ENCODE measurements around the gene C1QTNF6.

The C1QTNF6 gene

DNA sequence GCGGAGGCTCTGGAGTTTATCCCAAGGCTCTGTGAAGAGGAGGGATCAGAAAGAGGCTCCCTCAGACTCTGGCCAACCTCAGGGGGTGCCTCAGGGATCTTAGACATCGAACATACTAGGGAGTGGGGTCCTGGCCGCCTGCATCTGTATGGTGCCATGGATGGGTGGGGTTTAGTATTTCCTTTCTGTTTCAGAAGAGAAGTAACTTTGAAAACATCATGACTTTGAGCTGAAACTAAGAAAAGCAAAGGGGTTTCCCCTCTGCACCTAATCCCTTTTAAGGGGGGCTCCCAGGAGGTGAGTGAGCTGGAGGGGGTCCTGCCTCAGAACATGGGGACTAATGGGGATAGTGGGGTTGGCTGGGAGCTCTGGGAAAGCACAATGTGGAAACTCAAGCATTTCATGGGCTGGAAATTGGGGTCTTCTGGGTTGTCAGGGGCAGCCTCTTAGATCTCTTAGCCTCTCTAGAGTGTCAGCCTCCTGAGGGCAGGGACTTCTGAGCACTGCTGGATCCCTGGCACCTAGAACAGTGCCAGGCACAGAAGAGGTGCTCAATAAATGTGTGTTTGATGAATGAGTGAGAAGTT is 36.0 kb upstream of the C1QTNF6 start:
- no peak for DNase-seq (ENCODE audit: low read depth in 2 of 2)

DNA sequence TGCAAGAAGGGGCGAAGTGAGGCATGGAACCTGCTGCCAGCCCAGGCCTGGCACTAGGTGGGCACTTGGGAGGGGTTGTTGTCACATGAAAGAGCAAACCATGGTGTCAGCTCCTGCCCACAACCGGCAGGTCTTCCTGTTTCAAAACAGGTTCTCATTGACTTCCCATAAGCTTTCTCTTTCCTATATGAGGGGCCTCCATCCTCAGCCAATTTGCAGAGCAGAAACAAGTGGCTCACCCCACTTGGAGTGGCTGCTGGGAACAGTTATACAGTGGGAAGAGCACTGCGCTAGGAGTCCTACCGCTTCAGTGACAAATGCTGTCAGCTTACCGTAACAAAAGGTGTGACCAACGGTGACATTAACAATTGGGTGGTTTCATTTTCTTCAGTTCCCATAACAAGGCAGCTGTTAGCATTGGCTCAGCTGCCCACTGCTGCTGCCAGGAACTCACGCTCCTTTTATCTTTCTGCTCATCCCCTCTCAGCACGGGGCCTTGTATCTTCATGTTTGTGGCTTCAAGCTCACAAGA is 34.5 kb upstream of the C1QTNF6 start:
- no peak for DNase-seq (ENCODE audit: low read depth in 2 of 2)

DNA sequence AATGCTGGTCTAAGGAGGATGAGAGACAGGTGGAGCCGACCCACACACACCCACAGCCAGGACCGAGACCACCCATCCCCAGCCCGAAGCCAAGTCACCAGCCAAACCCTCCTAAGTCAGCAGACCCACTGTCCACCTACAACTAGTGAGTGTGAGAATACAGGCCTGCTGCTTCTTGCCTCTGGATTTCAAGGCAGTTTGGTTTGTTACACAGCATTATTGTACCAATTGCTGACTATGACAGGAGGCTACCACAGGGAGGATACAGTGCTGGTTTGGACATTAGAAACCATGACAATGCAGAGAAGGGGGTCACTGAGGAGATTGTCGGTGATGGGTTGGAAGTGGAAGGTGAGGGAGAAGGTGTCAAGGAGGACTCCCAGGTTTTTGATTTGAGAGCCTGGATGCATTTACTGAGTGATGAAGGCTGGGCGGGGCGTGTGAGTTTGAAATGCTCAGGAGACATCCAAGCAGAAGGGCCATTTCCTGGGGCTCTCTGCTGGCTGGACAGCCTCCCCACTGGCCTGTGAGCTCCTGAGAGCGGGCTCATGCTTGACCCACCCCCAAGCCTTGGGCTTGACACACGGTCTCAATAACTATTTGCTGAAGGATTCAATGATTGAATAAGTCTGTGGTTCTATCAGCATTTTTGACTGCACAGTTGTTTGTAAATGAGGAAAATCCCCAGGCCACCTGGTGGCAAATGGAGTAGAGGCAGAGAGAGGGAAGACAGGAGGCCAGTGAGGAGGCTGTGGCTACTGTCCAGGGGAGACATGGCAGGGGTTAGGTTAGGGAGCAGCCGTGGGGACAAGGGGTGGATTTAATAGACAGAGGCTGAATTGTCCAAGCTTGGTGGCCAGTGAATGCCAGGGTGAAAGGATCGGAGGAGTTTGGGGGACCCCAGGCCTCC is 33.6 kb upstream of the C1QTNF6 start:
- DNase-seq (ENCODE audit: low read depth in 2 of 2) = no peak

DNA sequence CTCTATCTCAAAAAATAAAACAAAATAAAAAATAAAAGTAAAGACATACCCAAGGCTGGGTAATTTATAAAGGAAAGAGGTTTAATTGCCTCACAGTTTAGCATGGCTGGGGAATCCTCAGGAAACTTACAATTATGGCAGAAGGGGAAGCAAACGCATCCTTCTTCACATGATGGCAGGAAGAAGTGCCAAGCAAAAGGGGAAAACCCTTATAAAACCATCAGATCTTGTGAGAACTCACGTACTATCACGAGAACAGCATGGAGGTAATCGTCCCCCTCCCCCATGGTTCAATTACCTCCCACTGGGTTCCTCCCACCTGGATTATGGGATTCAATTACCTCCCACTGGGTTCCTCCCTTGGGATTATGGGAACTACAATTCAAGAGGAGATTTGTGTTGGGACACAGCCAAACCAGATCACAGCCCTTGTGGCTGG is 32.5 kb upstream of the C1QTNF6 start:
- DNase-seq (ENCODE audit: low read depth in 2 of 2) = no peak

DNA sequence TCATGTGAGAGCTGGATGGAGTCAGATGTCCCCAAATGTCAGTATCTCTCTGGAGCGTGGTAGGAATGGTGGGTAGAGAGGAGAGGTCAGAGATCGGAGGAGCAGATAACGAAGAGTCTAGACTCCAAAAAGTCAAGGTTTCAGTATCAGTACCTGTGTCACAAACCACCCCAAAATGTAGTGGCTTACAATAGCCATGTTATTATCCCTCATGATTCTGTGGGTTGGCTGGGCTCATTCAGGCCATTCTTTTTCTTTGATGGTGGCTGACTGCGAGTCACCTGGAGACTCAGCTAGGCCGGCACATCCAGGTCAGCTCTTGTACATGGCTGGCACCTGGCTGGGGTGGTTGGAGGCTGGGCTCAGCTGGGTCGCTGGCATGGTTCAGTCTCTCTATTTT is 31.5 kb upstream of the C1QTNF6 start:
- DNase-seq (ENCODE audit: low read depth in 2 of 2) = no peak

DNA sequence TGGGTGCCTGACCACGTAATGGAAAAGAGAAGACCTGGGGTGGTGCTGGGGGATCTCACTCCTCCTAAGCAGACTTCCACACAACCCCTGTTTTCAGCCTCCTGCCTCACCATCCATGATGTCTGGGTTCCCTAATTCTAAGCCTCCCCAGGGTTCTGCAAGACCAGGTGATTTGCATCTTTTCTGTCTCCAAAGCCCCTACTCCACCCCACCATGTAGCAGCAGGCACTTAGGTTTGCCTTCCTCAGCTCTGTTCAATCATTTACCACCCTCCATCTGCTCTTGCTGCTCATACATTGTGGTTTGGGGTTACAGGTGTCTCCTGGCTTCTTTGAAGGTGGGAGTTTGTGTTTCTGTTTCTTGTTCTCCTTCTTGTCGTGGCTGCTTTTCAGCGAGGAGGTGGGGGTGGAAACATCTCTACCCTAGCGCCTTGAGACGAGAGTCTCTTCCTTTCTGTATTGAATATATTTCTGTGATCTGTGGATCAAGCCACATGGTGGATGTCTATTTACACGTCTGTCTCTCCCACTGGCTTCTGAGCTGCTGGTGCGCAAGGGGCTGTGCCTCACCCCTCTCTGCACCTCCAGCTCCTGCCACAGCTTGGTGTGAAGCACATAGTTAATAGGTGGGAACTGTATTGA is 30.8 kb upstream of the C1QTNF6 start:
- no peak for DNase-seq (ENCODE audit: low read depth in 2 of 2)

DNA sequence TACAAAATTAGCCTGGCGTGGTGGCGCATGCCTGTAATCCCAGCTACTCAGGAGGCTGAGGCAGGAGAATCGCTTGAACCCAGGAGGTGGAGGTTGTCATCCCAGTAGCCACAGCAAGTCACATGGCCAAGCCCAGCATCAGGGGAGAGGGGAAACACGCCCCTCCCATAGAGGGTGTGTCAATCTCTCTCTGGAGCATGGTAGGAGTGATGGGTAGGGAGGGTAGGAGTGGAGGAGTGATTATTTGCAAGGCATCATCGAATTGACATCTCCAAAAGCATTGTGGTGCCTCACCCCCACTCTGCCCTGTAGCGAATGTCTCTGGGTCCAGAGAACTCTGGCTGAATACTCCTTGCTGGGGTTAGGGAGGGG is 30.3 kb upstream of the C1QTNF6 start:
- no peak for DNase-seq (ENCODE audit: low read depth in 2 of 2)

DNA sequence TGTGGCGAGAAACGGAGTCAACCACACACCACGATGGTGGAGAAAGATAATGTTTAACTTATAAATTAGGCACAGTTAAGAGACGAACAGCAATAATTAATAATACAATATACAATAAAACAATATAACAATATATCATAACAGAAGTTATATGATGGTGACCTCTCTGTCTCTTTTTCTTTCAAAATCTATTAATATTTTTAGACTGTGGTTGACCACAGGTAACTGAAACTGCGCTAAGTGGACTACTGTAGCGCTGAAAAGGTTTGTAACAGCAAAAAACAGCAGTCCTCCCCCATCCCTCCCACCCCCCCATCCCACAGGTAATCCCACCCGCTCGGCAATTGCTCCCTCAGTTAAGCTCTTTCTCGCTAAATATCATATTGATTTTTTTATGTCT is 27.8 kb upstream of the C1QTNF6 start:
- DNase-seq (ENCODE audit: low read depth in 2 of 2) = no peak

DNA sequence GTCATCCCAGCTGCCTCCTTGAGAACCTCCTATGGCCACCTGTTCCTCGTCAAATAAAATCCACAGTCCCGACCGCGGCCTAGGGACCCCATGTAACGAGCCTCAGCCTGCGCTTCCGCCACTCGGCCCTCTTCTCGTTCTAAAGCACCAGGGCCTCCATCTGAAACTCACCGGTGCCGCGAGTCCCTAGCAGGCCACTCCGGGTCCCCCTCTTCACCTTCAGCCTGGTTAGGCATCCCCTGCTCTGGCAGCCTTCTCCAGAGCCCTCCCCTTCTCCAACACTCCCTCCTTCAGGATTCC is 26.6 kb upstream of the C1QTNF6 start:
- no peak for DNase-seq (ENCODE audit: low read depth in 2 of 2)

DNA sequence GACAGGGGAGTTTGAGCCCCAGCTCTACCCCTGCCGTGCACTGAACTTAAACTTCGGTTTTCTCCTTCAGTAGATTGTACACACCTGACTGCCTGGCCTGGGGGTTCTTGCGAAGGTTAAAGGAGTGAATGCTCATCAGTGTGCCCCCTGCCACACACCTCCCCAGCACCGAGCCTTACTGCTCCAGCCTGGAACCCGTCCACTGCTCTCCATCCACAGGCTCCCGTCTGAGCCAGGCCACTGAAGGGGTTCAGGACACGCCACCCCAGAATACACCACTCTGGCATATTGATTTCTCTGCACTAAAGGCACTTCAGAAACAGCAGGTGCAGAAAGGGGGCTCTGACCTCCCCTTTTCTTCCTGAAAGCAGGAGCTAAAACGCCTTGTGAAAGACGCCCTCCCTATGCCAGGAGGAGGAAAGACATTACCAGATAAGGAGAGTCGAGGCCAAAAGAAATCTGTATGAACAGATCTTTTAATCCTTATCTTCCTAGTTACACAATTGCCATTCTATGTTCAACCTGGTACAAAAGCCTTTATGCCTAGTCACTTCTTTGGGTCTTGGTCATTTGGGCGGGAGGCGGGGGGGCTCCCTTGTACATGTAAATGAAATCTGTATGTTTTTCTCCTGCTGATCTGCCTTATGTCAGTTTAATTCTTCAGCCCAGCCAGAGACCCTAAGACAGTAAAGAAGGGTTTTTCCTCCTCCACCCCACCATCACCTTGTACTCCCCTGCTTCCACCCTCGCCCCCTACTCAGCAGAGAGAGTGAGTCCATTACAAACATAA is 26.1 kb upstream of the C1QTNF6 start:
- no peak for DNase-seq (ENCODE audit: low read depth in 2 of 2)

DNA sequence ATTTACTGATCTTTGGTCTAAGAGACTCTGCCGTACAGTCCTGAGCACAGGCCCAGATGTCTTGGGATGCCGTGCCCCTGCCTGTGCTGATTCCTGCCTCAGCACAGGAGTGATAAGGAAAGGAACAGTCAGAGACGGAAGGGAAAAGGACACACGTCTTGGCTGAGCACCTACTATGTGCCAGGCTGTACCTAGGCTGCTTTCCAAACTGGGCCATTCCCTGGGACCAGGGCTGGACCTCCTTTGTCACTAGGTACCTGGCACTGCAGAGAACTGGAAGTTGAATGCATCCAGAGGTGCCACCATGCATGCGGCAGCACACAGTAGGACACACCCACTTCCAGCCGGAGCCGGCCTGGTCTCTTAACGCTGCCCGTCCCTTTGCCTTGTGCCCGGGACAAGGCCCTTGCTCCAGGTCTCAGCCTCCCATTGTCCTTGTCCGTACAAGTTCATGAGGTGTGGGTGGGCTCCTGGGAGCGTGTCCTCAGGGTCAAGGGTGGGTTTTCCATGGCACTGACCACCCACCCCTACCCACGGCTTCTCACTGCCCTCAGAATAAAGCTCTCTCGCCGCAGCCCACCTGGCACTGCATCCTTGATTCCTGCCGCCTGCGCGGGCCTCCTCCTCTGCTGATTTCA is 25.3 kb upstream of the C1QTNF6 start:
- DNase-seq (ENCODE audit: low read depth in 2 of 2) = no peak

DNA sequence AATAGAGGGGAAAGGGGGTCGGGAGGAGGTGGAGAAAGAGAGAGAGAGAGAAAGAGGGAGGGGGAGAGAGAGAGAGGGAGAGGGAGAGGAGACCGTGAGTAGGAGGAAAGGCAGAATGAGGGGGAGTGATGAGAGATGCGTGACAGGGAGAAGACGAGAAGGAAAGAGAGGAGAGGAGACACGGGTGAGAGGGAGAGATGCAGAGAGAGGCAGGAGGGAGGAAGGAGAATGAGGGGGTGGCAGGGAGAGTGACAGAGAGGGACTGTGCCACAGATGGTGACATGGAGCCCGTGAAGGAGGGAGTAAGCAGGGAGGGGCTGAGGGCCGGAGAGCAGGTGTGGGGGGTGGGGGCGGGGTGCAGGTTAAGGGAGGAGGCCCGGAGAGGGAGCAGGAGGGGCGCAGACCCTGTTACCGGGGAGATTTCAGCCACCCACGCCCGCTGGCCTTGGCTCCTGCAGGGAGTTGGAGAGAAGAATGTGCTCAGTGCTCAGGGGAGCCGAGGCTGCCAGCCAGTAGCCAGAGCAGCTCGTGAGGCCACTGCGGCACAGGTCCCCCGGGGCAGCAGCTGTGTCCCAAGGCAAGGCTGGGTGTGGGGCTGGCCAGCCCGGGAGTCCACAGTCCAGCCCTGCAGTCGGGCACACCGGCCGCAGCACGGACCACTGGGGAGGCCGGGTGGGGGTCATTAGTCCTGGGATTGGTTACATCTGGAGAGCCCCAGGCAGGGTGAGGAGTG is 24.3 kb upstream of the C1QTNF6 start, which contains the start of gene SSTR3:
SSTR3 (minus strand) TSS at position 304 of the 733 bp plus-strand sequence. CDS start 4,674 bp downstream, outside the sequence.
- no peak for DNase-seq (ENCODE audit: low read depth in 2 of 2)

DNA sequence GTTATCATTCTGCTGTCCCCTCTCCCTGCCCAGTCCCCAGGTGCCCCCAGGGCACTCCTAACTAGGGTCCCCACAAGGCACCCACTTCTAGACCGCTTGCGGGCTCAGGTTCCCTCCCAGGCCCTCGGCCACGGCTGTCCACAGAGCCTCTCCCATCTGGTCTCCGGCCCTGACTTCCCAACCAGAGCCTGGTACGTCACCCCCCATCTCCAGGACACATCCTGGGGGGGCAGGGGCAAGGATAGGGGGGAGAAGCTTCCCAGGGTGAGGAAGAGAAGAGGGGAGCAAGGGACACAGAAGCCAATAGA is 23.8 kb upstream of the C1QTNF6 start:
- DNase-seq (ENCODE audit: low read depth in 2 of 2) = no peak

DNA sequence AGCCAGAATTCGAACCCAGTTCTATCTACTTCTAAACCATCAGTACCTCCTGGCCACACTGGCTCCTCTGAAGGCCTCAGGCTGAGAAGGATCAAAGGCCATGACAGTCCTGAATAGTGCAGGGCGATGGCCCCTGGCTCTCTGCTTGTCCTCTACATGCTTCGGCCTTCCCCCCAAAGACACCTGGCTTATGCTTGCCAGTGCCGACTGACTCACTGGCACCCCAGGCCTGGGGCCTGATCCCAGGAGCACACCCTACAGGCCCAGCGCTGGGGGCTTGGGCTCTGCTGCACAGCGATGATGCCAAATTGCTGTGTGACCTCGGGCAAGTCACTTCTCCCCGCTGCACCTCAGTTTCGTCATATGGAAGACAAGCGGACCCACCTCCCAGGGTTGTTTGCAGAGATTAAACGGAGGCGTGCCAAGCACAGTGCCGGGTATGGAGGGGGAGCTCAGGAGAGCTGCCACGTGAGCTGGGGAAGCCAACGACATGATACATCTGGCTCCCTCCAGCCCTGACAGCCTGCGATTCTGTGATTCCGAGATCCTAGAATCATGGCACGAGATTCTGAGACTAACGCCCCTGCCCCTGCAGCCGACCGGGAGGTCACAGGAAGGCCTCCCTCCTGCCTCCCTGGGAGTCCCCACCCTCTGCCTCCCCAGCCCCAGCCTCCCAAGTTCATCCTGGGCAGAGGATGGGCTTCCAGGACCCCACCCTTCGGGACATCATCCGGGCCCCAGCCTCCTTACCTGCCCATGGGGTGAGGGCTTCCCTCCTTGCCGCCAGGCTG is 23.2 kb upstream of the C1QTNF6 start:
- no peak for DNase-seq (ENCODE audit: low read depth in 2 of 2)

DNA sequence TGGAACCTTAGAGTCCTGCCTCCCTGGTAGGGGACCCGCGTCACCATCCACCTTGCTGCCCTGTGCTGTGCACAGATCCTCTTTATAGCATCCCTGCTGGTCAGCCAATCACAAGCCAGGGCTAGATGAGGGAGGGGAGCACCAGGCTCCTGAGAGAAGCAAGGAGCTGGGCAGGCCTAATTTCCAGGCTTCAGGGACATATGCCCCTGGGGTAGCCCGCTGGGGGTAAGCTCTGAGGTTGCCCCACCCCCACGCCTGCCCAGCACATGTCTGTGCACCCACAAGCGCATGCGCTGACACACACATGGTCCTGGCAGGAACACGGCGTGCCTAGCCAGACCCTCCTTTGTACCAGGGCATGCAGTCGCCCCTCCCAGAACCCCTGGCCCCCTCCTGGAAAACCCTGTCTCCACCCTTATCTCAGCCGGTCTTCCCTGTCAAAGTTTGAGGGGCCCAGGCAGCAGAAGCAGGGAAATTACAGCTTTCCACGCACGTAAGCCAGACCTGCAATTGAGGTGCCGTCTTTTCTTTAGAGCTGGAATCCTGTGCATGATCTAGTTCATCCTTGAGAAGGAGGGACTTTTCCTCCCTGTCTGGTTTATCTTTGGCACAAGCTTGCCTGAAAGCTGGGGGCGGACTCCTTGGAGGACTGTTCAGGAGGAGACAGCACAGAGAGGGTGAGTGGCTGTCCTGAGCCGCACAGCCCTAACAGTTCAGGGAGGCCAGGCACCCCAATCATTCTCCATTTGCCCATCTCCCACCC is 22.2 kb upstream of the C1QTNF6 start:
- no peak for DNase-seq (ENCODE audit: low read depth in 2 of 2)

DNA sequence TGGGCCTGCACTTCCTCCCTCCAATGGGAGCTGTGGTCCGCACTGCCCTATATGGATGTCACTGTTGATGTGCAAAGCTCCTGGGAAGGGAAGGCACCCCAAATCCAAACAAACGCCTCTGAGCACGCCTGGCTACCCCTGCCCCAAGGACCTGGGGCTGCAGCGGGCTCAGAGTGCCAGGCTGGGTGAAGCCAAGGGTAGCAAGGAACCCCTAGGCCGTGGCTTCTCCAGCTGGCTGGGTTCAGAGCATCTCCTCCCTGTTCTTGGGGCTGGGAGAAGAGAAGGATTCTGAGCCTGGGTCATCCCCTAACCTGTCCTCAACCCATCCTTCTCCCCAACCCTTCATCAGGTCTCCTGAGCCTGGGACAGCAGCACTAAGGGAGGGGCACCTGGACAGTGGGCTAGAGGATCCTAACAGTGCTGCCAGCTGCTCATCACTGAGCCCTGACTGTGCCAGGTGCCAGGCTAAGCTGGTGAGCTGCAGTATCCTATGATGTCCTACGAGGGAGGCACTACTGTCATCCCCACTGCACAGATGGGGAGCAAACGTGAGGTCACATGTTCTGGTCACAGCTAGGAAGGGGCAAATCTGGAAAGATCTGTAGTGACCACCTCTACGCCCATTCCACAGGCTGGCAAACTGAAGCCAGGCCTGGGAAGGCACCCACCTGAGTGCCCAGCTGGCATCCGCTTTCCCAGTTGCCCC is 21.2 kb upstream of the C1QTNF6 start:
- no peak for DNase-seq (ENCODE audit: low read depth in 2 of 2)

DNA sequence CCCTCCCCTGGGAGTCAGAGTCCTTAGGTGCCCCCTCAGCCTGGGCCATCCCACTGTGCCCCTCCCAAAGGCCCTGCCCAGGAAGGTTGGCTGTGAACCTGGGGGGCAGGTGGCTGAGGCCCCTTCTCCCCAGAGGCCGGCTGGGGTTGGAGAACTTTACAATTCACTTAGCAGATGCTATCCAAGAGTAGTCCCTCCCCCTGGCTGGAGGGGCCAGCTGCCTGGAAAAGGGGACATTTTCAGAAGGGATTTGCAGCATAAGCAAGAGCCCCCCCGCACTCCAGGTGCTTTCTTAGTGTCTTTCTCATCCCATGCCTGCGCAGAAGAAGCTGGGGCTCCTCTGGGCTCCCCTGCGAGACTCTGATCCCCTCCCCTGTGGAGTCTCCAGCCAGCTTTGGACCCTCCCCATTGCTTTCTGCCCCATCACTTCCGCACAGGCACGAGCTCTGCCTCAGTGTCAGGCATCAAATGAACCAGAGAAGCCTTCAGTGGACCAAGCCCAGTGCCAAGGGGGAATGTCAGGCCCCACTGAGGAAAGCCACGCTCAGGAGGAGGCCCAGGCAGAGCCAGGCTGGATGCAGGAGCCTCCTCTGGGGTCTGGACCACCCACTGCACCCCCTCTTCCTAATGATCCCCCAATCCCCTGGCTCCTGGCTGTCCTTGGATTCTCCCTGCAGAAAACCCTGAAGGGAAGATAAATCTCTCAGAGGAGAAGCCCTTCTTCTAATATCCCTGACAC is 20.5 kb upstream of the C1QTNF6 start:
- DNase-seq (ENCODE audit: low read depth in 2 of 2) = no peak

DNA sequence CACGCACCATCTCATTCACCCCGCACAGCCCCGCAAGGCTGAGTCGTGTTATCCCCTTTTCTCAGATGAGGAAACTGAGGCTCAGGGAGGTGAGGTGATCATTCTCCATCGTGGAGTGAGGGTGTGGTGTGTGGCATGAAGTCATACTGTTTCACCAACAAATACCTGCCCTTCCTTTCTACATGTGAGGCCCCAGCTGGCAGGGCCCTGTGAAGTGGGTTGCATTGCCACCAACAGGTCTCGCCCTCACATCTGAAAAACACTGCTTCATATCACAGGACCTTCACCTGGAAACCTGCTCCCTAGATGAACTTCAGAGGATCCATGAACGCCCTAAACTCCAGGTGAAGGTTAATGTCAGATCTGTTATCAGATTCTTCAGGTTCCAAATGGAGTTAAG is 19.9 kb upstream of the C1QTNF6 start:
- DNase-seq (ENCODE audit: low read depth in 2 of 2) = no peak
